ENCODE data around the gene ATP6V1A.

DNA sequence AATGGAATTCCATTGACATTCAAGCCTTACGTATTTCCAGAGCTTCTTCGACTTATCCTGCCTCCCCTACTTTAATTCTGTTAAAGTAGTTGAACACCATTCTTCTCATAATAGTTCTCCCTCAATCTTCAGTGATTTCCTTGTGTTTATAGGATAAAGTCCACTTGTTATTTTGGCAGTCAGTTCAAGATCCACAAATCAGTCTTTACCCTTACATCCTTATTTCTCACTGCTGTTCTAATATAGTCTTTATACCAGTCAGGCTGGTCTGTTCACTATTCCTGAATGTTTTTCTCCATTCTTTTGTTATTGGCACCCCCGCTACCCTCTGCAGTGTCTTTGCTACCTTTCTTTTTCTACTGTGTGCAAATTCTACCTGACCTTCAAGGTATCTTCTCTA, 29.7 kb downstream of the ATP6V1A start:
- TF ChIP-seq, protein P1, sequence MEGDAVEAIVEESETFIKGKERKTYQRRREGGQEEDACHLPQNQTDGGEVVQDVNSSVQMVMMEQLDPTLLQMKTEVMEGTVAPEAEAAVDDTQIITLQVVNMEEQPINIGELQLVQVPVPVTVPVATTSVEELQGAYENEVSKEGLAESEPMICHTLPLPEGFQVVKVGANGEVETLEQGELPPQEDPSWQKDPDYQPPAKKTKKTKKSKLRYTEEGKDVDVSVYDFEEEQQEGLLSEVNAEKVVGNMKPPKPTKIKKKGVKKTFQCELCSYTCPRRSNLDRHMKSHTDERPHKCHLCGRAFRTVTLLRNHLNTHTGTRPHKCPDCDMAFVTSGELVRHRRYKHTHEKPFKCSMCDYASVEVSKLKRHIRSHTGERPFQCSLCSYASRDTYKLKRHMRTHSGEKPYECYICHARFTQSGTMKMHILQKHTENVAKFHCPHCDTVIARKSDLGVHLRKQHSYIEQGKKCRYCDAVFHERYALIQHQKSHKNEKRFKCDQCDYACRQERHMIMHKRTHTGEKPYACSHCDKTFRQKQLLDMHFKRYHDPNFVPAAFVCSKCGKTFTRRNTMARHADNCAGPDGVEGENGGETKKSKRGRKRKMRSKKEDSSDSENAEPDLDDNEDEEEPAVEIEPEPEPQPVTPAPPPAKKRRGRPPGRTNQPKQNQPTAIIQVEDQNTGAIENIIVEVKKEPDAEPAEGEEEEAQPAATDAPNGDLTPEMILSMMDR (conservative IDR thresholded peaks at IDR 0.05; ENCODE audit: low read depth, low read length), result no peak
- TF ChIP-seq EZH2 (IDR thresholded peaks at IDR 0.05; ENCODE audit: low read length, unreplicated experiment) (no peak), EZH2phosphoT487 (IDR thresholded peaks at IDR 0.05; ENCODE audit: borderline replicate concordance, low read length) (no peak)

Data from PC-3 (cell line).